ENCODE data around the gene PMM2. TPM values are rescaled to one million over a fixed set of nuclear protein-coding genes. Genes with fewer than 3 reads are reported as not detected.

The PMM2 gene
- total and polyA plus RNA-seq, 9 of the 15 experiments (the other 6 are each of a cell fraction or from before 2014, with no cell fraction given), result 5.6 to 42.7 (median 25.9) TPM

DNA sequence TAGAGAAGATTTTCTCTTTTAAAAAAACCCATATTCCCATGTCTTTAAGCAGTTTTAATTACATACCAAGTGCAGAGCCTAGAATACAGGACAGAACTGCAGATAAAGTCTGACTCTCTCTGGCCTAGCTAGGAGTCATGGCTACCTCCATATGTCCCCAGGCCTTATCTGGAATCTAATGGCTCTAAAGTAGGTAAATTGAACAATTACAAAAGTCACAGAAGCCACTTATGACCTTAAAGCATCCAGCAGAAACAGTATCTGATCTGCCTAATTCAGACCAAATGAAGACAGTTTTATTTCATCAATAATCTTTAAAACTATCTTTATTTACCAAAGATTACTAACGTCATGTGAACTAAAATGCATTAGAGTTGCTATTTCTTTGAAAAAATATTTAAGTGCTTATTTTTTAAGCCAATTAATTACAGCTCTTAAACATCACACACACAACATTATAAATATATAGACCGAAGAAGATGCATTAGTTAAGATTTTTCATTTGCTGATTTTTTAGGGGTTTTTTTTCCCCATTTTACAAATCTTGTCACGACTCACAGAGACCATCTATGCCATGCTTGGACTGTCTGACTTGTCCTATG is 28.7 kb downstream of the PMM2 start (continued):
- no peak for TF ChIP-seq DACH1 (IDR thresholded peaks at IDR 0.05; ENCODE audit: partially characterized antibody)
- TF ChIP-seq ZNF24 (IDR thresholded peaks at IDR 0.05), result no peak
- no peak for TF ChIP-seq CREBBP (IDR thresholded peaks at IDR 0.05; ENCODE audit: low read depth, low read length)
- TF ChIP-seq, protein P1, sequence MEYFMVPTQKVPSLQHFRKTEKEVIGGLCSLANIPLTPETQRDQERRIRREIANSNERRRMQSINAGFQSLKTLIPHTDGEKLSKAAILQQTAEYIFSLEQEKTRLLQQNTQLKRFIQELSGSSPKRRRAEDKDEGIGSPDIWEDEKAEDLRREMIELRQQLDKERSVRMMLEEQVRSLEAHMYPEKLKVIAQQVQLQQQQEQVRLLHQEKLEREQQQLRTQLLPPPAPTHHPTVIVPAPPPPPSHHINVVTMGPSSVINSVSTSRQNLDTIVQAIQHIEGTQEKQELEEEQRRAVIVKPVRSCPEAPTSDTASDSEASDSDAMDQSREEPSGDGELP (CRISPR knock-in tag; IDR thresholded peaks at IDR 0.05; ENCODE audit: borderline replicate concordance), result no peak
- TF ChIP-seq RAD51 (IDR thresholded peaks at IDR 0.05; ENCODE audit: borderline replicate concordance, low read depth), result no peak
- no peak for TF ChIP-seq PTBP1 (IDR thresholded peaks at IDR 0.05; ENCODE audit: low read depth, low read length)
- no peak for TF ChIP-seq ATF1 (CRISPR knock-in tag; IDR thresholded peaks at IDR 0.05)
- no peak for TF ChIP-seq ATF1 (tag; IDR thresholded peaks at IDR 0.05)

DNA sequence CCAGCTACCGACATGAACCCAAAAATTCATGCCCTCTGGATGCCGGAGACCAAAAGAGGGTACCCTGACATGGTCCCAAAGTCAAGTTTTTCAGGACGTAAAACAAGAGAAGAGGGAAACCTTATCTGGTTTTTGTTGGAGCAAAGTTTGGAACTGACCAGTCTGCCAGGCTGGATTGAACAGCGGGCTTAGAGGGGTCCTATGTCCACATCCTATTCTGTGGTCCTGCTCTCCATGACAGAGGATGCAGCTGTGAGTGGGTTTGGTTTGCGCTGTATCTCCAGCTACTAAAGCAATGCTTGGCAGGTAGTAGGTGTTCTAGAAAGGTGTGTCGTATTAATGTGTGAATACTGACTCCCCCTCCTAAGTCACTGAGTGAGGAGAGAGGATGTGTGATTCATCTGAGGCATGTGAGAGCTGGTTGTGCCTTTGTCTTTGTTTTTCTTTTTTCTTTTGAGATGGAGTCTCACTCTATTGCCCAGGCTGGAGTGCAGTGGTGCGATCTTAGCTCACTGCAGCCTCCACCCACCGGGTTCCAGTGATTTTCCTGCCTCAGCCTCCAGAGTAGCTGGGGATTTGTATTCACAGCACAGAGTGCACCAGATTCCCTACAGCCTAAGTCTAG is 31.0 kb downstream of the PMM2 start:
- 96% methylated on average over 6 of the region's 8 CpGs for WGBS (ENCODE audit: insufficient coverage, low coverage, missing lambda C conversion rate)
- DNase-seq (ENCODE audit: extremely low read depth in 1 of 4, low spot score in 3 of 4), result no peak
- Histone ChIP-seq H3K27ac (ENCODE audit: extremely low read depth, low read depth, low read length) (no peak overlapping the region), H3K4me2 (ENCODE audit: insufficient read depth, low read length) (no peak overlapping the region), H3K4me1 (replicated peaks in 1 of 2; ENCODE audit: control insufficient read depth in 2 of 2, insufficient read depth in 2 of 2, low read length in 2 of 2) (peaks cover 0 to 4% of the 10 kb centered on the region in 2 experiments; a peak in 2 of 5 replicates), H2AFZ (ENCODE audit: low read depth, low read length) (no peak overlapping the region), H4K20me1 (replicated peaks; ENCODE audit: control insufficient read depth, insufficient read depth, low read length) (no peaks in the 10 kb centered on the region), H3K4me3 (no peak overlapping the region), H3K9ac (ENCODE audit: insufficient read depth in 1 of 2, low read depth in 2 of 2, low read length in 2 of 2) (no peak overlapping the region), H3K36me3 (ENCODE audit: control insufficient read depth, insufficient read depth, low read length) (peaks cover 69% of the 10 kb centered on the region), H3K9me3 (replicated peaks; ENCODE audit: control insufficient read depth, insufficient read depth, low read depth, low read length) (no peaks in the 10 kb centered on the region), H3K79me2 (ENCODE audit: control insufficient read depth, insufficient read depth, low read length) (no peaks in the 10 kb centered on the region), H3K27me3 (ENCODE audit: control insufficient read depth in 2 of 2, insufficient read depth in 2 of 2, low read length in 2 of 2) (no peaks in the 10 kb centered on the region), H3K9me1 (ENCODE audit: control insufficient read depth, insufficient read depth, low read length) (no peaks in the 10 kb centered on the region)
- no peak for TF ChIP-seq ZNF398 (CRISPR knock-in tag; IDR thresholded peaks at IDR 0.05)
- TF ChIP-seq NFIX (CRISPR knock-in tag; IDR thresholded peaks at IDR 0.05; ENCODE audit: low read depth), result no peak
- no peak for TF ChIP-seq HSF4 (CRISPR knock-in tag; IDR thresholded peaks at IDR 0.05; ENCODE audit: borderline replicate concordance)
- TF ChIP-seq RFX5 (IDR thresholded peaks at IDR 0.05; ENCODE audit: low read depth, low read length), result no peak
- FAIRE-seq, result no peak
- no TSS peak for BruUV-seq (replicated peaks)
- POLR2A ChIA-PET, result interaction anchor here (0.6 to 1.4 kb wide), 6 partner anchors 12 to 166 kb away, joined by 3 to 4 read pairs (median 3); partner anchors contain the start of gene ABAT
- in situ Hi-C loops (cut with MboI), result no loop called here
- intact Hi-C loops (cut with micrococcal nuclease), result no loop called here
- CTCF ChIA-PET (ENCODE audit: low intra/inter-chr PET ratio), result no interaction called here
- no peak for ATAC-seq

Measured in K562 (cell line).